Parathyroid adenoma (tissue), 2 donors: Measurements from ENCODE around the gene COL6A3.

Experiments
- H2AFZ ChIP-seq: fragments of 300-600 bp; sonication (generic); one replicate; pipeline ENCODE4 v1.7.0; 2017; ENCODE audit warnings: antibody characterized with exemption, mild to moderate bottlenecking
- H3K27ac ChIP-seq: fragments of 300-600 bp; sonication (generic); one replicate; pipeline ENCODE4 v1.7.0; 2017
- H3K27me3 ChIP-seq: fragments of 300-600 bp; sonication (generic); one replicate; pipeline ENCODE4 v1.7.0; 2017; ENCODE audit warnings: low read length; ENCODE audit not compliant: control insufficient read depth, insufficient read depth
- H3K36me3 ChIP-seq: fragments of 300-600 bp; sonication (generic); one replicate; pipeline ENCODE4 v1.7.0; 2017; ENCODE audit warnings: low read length; ENCODE audit not compliant: control insufficient read depth, insufficient read depth
- H3K4me1 ChIP-seq: fragments of 300-600 bp; sonication (generic); one replicate; pipeline ENCODE4 v1.7.0; 2017; ENCODE audit warnings: control low read depth
- H3K4me2 ChIP-seq: fragments of 300-600 bp; sonication (generic); one replicate; pipeline ENCODE4 v1.7.0; 2017; ENCODE audit warnings: low read length
- H3K4me3 ChIP-seq: fragments of 300-600 bp; sonication (generic); one replicate; pipeline ENCODE4 v1.7.0; 2017; ENCODE audit warnings: low read depth, low read length
- H3K79me2 ChIP-seq: fragments of 300-600 bp; sonication (generic); one replicate; pipeline ENCODE4 v1.7.0; 2017; ENCODE audit warnings: control low read depth
- H3K9ac ChIP-seq: fragments of 300-600 bp; sonication (generic); one replicate; pipeline ENCODE4 v1.7.0; 2017; ENCODE audit warnings: mild to moderate bottlenecking
- H3K9me3 ChIP-seq: fragments of 300-600 bp; sonication (generic); one replicate; pipeline ENCODE4 v1.7.0; 2017; ENCODE audit warnings: low read length; ENCODE audit not compliant: control insufficient read depth
- CTCF ChIP-seq: fragments of 300-600 bp; sonication (generic); IDR thresholded peaks from one replicate; pipeline ENCODE4 v1.7.0; 2017; ENCODE audit warnings: antibody characterized with exemption, mild to moderate bottlenecking
- donor health status: primary hyperparathyroidism.

Gene COL6A3

GRCh38 chr2:237307474-237307873 lies 106.5 kb downstream of the COL6A3 start:
- no peak overlapping the region for H3K9ac ChIP-seq
- H3K9me3 ChIP-seq: no peaks in the 10 kb centered on the region
- no peak for TF ChIP-seq CTCF
- H2AFZ ChIP-seq: no peak overlapping the region
- no peak overlapping the region for H3K4me3 ChIP-seq
- no peaks in the 10 kb centered on the region for H3K36me3 ChIP-seq
- H3K27ac ChIP-seq: no peak overlapping the region
- no peak overlapping the region for H3K4me2 ChIP-seq
- H3K79me2 ChIP-seq: no peaks in the 10 kb centered on the region
- no peaks in the 10 kb centered on the region for H3K4me1 ChIP-seq
- no peaks in the 10 kb centered on the region for H3K27me3 ChIP-seq

- Histone ChIP-seq H3K4me1 (no peaks in the 10 kb centered on the region), H3K4me2 (no peak overlapping the region), H3K36me3 (no peaks in the 10 kb centered on the region), H3K27ac (no peak overlapping the region), H2AFZ (no peak overlapping the region), H3K79me2 (no peaks in the 10 kb centered on the region), H3K9me3 (no peaks in the 10 kb centered on the region), H3K4me3 (no peak overlapping the region), H3K27me3 (no peaks in the 10 kb centered on the region), H3K9ac (no peak overlapping the region)
- no peak for TF ChIP-seq CTCF
These were observed 107.2 kb downstream of the COL6A3 start for GRCh38 chr2:237306787-237307170.

DNA sequence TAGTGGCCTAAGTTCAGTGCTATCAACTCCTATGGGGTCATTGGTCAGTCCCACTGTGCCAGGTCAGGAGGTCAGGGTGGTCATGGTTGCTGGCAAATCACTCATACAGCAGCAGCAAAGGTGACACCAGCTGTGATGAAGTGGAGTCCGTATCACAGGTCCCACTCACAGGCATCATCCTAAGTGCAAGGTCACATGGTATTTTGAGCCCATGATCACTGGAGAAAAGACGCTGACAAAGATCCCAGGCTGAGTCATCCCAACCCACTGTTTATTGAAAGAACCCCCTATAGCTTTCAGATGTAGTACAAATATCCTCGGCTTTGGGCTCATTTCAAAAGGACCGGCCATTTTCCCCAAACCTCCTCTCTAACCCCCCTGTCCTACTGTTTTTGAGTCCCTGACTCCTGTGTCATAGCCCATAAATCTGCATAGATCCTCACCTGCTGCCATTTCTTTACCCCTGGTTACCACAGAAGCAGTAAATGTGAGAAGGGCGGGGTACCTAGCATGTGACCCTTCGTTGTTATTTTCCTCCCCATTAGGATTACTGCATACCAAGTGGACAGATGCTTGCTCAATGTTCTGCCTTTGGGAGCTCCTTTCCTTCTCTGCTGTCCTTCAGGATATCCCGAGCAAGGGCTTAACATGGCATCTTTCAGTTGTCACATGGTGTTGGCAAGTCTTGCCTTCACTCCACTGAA lies 107.7 kb downstream of the COL6A3 start:
- no peaks in the 10 kb centered on the region for H3K79me2 ChIP-seq
- H3K9me3 ChIP-seq: no peaks in the 10 kb centered on the region
- no peak for TF ChIP-seq CTCF
- no peak overlapping the region for H3K27ac ChIP-seq
- no peaks in the 10 kb centered on the region for H3K4me1 ChIP-seq
- H3K9ac ChIP-seq: no peak overlapping the region
- no peak overlapping the region for H3K4me2 ChIP-seq
- H2AFZ ChIP-seq: no peak overlapping the region
- H3K36me3 ChIP-seq: no peaks in the 10 kb centered on the region
- no peaks in the 10 kb centered on the region for H3K27me3 ChIP-seq
- no peak overlapping the region for H3K4me3 ChIP-seq

DNA sequence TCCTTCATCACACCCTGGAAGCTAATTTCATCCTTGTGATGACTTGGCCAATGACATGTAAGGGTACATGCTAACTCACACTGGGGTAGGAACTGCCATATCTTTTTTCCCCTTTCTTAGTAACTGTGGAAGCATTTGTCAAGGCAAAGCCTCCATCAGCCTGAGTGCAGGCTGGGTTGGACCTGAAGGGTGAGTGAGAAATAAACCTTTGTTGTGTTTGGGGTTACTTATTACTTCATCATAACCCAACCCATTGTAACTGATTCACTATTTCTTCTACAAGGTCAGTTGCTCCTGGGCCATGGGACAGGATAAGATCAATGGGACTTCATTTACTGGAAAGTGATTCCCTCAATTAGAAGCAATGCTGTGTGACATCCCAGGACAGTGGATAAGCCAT lies 108.4 kb downstream of the COL6A3 start:
- H3K9me3 ChIP-seq: no peaks in the 10 kb centered on the region

More for the DNA sequence above, 108.4 kb downstream of the COL6A3 start:
- Histone ChIP-seq H3K27me3 (no peaks in the 10 kb centered on the region), H3K79me2 (no peaks in the 10 kb centered on the region), H3K4me2 (no peak overlapping the region), H3K4me3 (no peak overlapping the region), H3K27ac (no peak overlapping the region), H3K9ac (no peak overlapping the region), H3K4me1 (no peaks in the 10 kb centered on the region), H2AFZ (no peak overlapping the region), H3K36me3 (no peaks in the 10 kb centered on the region)
- TF ChIP-seq CTCF: no peak
